ENCODE measurements around the gene DPH2. TPM values are rescaled to one million over a fixed set of nuclear protein-coding genes. Genes with fewer than 3 reads are reported as not detected.

Gene DPH2
- total RNA-seq, 2 experiments from 2014 or later: 28.6 to 42.1 TPM

- no peak for DNase-seq (ENCODE audit: low spot score)
- H3K79me2 ChIP-seq (ENCODE audit: insufficient read depth, low read depth, low read length): no peaks in the 10 kb centered on the region
- H3K27ac ChIP-seq (ENCODE audit: low read depth, low read length, poor library complexity, severe bottlenecking): no peak overlapping the region
- H3K9me3 ChIP-seq (ENCODE audit: low read length): no peaks in the 10 kb centered on the region
- H3K4me3 ChIP-seq (ENCODE audit: low read depth, low read length, poor library complexity, severe bottlenecking): no peak overlapping the region
- no peak overlapping the region for H2AFZ ChIP-seq (ENCODE audit: low read length)
- no peak for TF ChIP-seq EZH2phosphoT487 (IDR thresholded peaks at IDR 0.05; ENCODE audit: borderline replicate concordance, low read depth, low read length)
- TF ChIP-seq CTCF (conservative IDR thresholded peaks at IDR 0.05; ENCODE audit: low read length): no peak
- intact Hi-C loops (cut with micrococcal nuclease; ENCODE audit: unreplicated experiment): no loop called here
- CTCF ChIA-PET (ENCODE audit: unreplicated experiment): no interaction called here
- BruUV-seq (replicated peaks): no TSS peak
- POLR2A ChIA-PET: no interaction called here
- H3K4me1 ChIP-seq (ENCODE audit: insufficient read depth, low read length, poor library complexity, severe bottlenecking): peaks cover 18% of the 10 kb centered on the region
- no peaks in the 10 kb centered on the region for H3K9me2 ChIP-seq (ENCODE audit: insufficient read depth, low read length)
- no peaks in the 10 kb centered on the region for H4K20me1 ChIP-seq (ENCODE audit: insufficient read depth, low read length)
- no peak overlapping the region for H3K4me2 ChIP-seq (ENCODE audit: low read length)
- no peaks in the 10 kb centered on the region for H3K36me3 ChIP-seq (ENCODE audit: insufficient read depth, low read length)
These were observed 26.9 kb downstream of the DPH2 start for GRCh38 chr1:43996733-43997115.

- H2AFZ ChIP-seq (ENCODE audit: low read length): no peak overlapping the region
- H3K27ac ChIP-seq (ENCODE audit: low read depth, low read length, poor library complexity, severe bottlenecking): no peak overlapping the region
- BruUV-seq (replicated peaks): no TSS peak
- no peaks in the 10 kb centered on the region for H3K79me2 ChIP-seq (ENCODE audit: insufficient read depth, low read depth, low read length)
- intact Hi-C loops (cut with micrococcal nuclease; ENCODE audit: unreplicated experiment): no loop called here
- no peak overlapping the region for H3K4me3 ChIP-seq (ENCODE audit: low read depth, low read length, poor library complexity, severe bottlenecking)
- no peak for DNase-seq (ENCODE audit: low spot score)
- H3K36me3 ChIP-seq (ENCODE audit: insufficient read depth, low read length): no peaks in the 10 kb centered on the region
- H3K9me3 ChIP-seq (ENCODE audit: low read length): no peaks in the 10 kb centered on the region
- ChIA-PET POLR2A (no interaction called here), CTCF (ENCODE audit: unreplicated experiment) (no interaction called here)
- no peak overlapping the region for H3K4me2 ChIP-seq (ENCODE audit: low read length)
- H3K4me1 ChIP-seq (ENCODE audit: insufficient read depth, low read length, poor library complexity, severe bottlenecking): peaks cover 11% of the 10 kb centered on the region
- H3K9me2 ChIP-seq (ENCODE audit: insufficient read depth, low read length): no peaks in the 10 kb centered on the region
- TF ChIP-seq CTCF (conservative IDR thresholded peaks at IDR 0.05; ENCODE audit: low read length) (no peak), EZH2phosphoT487 (IDR thresholded peaks at IDR 0.05; ENCODE audit: borderline replicate concordance, low read depth, low read length) (no peak)
- no peaks in the 10 kb centered on the region for H4K20me1 ChIP-seq (ENCODE audit: insufficient read depth, low read length)
These were observed 27.6 kb downstream of the DPH2 start for GRCh38 chr1:43997295-43997999.

- Histone ChIP-seq H3K9me3 (ENCODE audit: low read length) (no peaks in the 10 kb centered on the region), H2AFZ (ENCODE audit: low read length) (no peak overlapping the region), H3K4me2 (ENCODE audit: low read length) (no peak overlapping the region), H3K9me2 (ENCODE audit: insufficient read depth, low read length) (no peaks in the 10 kb centered on the region), H3K4me1 (ENCODE audit: insufficient read depth, low read length, poor library complexity, severe bottlenecking) (peaks cover 5% of the 10 kb centered on the region), H3K4me3 (ENCODE audit: low read depth, low read length, poor library complexity, severe bottlenecking) (no peak overlapping the region), H3K27ac (ENCODE audit: low read depth, low read length, poor library complexity, severe bottlenecking) (no peak overlapping the region), H3K79me2 (ENCODE audit: insufficient read depth, low read depth, low read length) (no peaks in the 10 kb centered on the region), H4K20me1 (ENCODE audit: insufficient read depth, low read length) (no peaks in the 10 kb centered on the region), H3K36me3 (ENCODE audit: insufficient read depth, low read length) (no peaks in the 10 kb centered on the region)
- CTCF ChIA-PET (ENCODE audit: unreplicated experiment): no interaction called here
- intact Hi-C loops (cut with micrococcal nuclease; ENCODE audit: unreplicated experiment): no loop called here
- DNase-seq (ENCODE audit: low spot score): no peak
- BruUV-seq (replicated peaks): no TSS peak
- TF ChIP-seq CTCF (conservative IDR thresholded peaks at IDR 0.05; ENCODE audit: low read length) (no peak), EZH2phosphoT487 (IDR thresholded peaks at IDR 0.05; ENCODE audit: borderline replicate concordance, low read depth, low read length) (no peak)
- POLR2A ChIA-PET: no interaction called here
These were observed 28.2 kb downstream of the DPH2 start for GRCh38 chr1:43998000-43998378.

Measured in OCI-LY7 (cell line).